Activated CD4-positive, alpha-beta T cell treated with anti-CD3 and anti-CD28 coated beads, Interleukin-10, Interleukin-2, amounts not matched to agents 100 ng/mL and 50 ng/mL, durations not matched to agents 16 hours and 8 hours (primary cell): ENCODE measurements around the gene ZNF277.

ENCODE experiments used
- DNase-seq: peaks from one replicate; pipeline ENCODE4 v3.0.0-alpha.2; 2020

Gene ZNF277

DNA sequence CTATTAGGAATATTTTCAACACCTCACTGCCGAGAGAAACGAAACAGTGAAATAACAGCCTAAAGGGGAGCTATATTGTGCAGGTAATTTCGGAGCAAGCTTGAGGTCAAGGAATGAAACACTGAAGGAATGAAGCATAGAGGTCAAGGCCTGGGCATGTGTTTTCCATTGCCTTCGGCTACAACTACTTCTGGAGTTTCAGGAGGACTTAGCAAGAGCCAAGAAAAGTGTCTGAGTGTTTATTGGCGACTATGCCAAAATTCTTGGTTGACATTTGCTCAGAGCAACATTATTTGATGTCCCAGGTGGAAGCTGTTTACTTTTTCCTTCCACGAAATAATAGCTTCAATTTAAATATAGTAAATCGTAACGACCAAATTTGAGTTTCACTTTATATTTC, 154.2 kb downstream of the ZNF277 start:
- no peak for DNase-seq

DNA sequence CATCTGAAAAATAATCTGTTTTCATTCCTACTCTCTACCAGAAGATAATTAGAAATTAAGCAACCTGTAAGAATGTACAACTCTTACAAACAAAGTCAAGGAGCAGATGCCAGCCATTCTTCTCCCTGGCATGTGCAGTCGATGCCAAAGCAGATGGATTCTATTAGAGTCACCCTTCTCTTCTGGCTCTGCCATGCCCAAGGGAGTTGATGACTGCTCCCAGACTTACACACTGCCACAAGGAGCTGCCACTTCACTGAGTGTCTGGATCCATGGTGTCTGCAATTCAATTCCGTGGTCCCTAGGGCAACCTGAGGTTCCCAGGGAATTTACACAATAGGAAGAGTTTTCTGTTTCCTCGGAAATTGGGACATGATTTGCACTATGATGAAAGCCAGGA, 154.7 kb downstream of the ZNF277 start:
- no peak for DNase-seq

DNA sequence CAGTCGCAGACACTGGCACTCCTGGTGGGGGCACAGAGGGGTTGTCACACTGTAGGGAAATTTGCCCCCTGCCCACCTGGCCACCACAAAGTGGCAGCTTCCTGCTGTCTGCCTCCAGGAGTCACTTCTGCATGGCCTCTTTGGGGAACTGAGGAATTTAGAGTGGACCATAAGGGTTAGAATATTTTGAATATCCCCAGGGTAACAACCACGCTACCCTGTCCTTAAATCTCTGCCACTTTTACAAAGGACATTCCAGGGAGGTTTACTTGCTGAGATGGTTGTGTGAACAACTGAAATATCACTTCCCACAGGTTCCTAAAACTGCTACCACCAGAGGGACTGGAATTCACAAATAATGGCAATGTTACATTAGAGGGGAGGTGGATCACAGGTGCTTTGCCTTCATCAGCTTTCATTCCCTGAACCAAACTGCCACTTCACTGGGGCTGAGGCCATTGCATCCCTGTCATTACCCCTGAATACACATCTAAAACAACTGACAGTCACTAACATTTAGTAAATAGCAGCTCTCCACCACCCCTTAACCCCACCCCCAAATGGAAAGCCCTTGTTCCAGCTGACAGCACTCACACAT, 155.7 kb downstream of the ZNF277 start:
- no peak for DNase-seq

DNA sequence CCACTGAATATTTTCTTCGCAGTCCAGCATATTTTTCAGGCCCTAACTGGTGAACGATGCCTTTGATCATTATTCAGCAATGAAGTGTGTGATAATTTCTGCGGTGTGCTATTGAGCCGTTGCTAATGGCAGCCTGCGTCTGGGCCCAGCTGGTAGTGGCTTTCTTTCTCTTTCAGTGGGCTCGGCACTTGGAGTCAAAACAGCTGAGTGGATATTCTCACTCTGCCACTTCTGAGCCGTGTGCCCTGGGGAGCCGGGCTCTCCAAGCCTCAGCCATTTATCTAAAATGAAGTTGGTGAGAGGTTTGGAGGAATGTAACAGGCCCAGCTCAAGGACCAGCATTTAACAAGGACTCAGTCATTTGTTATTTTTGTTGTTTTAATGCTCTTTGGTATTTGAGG, 156.2 kb downstream of the ZNF277 start:
- DNase-seq, result no peak

DNA sequence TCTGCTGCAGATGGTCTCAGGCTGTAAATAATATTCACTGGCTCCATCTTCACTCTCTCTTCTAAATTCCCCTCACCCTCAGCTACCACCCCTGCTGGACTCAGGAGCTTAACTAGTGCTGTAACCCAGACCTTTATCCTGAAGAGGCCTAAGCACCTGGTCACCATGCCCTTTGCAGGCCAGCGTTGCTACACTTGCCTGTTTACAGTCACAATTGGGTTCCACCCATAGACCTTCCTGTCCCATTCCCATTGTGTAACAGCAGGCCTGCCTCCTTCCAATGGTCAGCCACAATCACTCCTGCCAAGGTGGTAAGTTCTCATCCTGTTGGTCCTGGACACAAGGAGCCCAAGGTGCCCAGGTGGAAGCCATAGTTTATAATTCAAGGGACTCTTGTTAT, 157.9 kb downstream of the ZNF277 start:
- DNase-seq, result no peak

DNA sequence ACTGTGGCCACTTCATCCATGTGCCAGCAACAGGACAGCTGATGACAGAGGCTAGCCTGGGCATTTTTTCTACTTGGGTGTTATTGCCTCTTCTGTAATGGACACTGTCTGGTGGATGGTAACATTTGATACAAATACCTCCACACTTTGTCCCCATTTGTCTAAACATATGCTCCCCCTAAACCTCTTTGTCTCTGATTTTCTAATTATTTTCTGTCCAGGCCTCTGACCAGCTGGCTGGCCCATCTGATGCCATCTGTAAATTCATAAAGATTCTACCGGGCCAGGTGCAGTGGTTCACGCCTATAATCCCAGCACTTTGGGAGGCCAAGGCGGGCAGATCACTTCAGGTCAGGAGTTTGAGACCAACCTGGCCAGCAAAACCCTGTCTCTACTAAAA, 159.1 kb downstream of the ZNF277 start:
- DNase-seq, result no peak

DNA sequence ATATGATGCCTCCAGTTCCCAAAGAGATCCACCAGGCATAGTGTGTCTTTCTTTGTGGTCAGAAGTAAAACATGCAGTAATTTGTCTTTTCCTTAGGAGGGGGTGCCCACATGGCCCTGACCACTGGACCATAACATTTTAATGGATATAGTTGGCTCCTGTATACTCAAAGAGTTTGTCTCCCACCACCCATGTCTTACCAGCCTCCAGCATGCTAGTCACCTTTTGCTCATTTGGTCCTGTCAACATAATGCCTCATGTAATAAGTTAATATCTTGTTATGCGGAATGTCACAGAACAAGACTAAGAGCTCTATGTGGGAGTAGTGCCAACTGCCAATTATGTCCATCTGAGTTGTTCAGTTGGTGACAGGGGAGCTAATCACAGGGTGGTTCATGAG, 160.4 kb downstream of the ZNF277 start:
- no peak for DNase-seq

DNA sequence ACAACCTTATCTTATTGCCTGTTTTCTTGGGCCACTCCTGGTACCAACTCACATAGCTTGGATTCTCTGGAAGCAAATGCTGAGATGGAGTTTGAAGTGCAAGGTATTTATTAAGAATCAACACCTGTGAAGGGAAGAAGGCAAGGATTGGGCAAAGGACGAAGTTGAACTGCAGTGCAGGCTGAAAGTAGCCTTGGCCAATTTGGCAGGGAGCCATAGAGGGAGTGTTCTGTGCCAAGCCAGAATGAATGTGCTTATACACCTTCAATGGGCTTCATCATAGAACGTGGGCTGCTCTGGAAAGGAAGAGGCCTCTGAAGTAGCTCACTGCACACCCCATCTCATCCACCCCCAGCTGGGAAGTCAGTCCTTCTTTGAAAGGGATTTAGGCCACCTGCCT, 163.9 kb downstream of the ZNF277 start:
- DNase-seq, result no peak

DNA sequence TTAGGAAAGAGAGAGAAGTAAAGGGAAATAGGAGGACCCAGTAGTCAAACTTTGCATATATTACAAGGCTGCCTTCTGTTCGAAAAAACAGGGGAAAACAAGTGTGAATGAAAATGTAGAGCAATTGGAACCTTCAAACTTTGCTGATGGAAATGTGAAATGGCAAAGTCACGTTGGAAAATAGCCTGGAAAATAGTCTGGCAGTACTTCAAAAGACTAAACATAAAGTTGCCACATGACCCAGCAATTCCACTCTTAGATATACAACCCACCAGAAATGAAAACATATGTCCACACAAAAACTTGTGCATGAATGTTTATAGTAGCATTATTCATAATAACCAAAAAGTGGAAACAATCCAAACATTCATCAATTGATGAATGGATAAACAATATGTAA, 165.2 kb downstream of the ZNF277 start:
- DNase-seq, result no peak

DNA sequence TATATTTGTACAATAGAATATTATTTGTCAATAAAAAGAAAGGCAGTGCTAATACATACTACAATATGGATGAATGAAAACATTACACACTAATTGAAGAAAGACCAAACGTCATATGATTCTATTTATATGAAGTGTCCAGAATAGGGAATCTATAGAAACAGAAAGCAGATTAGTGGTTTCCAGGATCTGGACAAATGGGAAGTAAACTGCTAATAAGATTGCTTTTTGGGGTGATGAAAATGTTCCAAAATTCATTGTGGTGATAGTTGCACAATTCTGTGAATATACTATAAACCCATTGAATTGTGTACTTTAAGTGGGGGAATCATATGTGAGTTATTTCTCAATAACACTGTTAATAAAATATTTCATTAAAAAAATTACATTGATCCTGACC, 165.6 kb downstream of the ZNF277 start:
- no peak for DNase-seq

DNA sequence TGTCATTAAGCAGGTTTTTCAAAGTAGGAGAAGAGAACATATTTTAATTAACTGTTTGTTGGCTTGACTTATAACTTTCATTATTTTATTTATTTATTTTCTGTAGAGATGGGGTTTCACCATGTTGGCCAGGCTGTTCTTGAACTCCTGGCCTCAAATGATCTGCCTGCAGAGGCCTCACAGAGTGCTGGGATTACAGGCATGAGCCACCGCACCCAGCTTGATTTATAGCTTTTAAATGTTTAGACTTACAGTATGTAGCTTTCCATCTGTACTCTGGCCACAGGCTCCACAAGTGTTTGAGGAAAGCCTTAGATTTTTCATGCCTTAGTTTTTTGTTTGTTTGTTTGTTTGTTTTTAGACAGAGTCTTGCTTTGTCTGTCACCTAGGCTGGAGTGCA, 171.1 kb downstream of the ZNF277 start:
- DNase-seq, result no peak

DNA sequence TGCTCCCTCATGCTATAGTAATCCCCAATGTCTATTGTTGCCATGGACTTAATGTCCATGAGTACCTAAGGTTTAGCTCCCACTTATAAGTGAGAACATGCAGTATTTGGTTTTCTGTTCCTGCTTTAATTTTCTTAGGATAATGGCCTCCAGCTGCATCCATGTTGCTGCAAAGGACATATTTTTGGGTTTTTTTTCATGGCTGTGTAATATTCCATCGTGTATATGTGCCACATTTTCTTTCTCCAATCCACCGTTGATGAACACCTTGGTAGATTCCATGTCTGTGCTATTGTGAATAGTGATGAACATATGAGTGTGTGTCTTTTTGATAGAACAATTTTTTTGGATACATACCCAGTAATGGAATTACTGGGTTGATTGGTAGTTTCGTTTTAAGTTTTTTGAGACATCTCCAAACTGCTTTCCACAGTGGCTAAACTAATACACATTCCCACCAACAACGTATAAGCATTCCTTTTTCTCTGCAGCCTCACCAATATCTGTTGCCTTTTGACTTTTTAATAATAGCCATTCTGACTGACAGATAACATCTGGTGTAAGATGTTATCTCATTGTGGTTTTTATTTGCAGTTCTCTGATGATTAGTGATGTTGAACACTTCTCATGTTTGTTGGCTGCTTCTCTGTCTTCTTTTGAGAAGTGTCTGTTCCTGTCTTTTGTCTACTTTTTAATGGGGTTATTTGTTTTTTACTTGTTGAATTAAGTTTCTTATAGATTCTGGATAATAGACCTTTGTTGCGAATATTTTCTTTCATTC, 175.0 kb downstream of the ZNF277 start:
- DNase-seq, result no peak

DNA sequence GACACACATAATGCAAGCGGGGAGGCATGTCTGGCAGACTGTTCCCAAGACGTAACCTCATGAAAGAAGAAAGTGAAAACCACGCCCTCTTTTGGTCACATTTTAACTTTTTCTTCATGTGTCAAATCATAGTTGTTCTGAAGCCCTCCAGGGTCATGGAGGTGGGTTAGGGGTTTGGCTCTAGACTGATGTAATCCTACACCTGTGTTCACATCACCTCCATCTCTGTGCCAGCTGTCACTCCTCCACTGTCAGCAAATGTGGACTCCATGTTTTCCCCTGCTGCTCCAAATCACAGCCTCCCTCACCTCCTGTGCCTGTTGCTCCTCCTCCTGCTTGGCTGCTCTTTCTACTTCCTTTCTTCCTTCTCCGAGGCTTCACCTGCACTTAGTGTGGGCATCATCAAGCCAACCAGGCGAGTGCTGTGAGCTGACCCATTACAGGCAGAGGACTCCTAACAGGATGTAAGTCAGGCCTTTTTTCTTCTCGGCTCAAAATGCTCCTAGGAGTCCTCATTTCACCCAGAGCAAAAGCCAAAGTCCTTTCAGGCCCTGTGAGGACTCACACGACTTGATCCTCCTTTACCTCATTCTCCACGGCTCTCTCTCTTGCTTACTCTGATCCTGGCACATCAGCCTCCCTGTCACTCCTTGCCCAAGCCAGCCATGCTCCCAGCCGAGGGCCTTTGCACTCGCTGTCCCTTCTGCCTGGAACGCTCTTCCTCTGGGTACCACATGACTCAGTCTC, 177.3 kb downstream of the ZNF277 start:
- DNase-seq, result peak; percentile 5

DNA sequence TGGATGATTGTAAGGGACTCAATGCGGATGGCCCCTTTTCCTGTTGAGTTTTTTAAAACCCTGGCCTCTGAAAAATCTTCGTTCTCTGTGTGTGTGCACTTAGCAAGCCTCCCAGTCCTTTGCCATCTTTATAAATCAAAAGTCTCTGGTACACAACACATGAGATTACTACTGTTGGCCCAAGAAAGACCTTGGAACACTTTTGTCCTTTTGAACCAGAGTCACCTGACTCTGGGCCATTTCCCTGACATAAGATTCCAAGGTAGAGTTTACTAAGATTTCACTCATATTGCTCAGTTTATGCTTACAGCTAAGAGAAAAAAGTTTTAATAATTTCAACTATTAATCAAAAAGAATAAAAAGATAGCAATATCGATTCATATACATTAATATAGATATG, 179.0 kb downstream of the ZNF277 start:
- no peak for DNase-seq

DNA sequence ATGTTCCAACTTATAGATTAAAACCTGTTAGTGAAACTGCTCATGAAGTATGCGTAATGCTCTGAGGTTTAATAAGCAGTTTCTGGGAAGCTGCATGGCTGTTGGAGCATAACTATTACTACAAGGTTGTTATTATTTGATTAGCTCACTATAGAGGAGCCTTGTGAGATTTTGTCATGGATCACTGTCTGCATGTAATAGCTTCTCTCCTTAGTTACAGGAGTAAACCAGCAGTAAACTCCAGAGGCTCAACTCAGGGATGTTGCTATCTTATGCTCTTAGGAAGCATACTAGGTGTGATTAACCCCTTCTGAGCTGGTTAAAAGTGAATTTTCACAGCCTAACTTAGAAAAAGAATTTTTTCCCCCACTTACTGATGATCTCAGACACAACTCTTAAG, 180.1 kb downstream of the ZNF277 start:
- DNase-seq, result no peak

DNA sequence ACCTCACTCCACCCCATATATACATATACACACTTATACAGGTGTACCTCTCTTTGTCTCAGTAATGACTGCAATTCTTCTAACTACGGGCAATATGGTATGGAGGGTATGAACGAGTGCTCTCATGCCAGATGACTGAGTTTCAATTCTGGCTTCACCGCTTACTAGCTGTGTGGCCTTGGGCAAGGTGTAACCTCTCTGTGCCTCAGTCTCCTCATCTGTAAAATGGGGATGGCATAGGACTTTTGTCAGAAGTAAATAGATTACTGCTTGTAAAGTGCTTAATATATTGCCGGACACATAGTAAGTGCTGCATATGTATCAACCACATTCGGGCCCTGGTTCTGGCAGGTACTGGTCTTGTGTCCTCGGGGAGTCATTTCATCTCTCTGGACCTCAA, 183.7 kb downstream of the ZNF277 start:
- no peak for DNase-seq

DNA sequence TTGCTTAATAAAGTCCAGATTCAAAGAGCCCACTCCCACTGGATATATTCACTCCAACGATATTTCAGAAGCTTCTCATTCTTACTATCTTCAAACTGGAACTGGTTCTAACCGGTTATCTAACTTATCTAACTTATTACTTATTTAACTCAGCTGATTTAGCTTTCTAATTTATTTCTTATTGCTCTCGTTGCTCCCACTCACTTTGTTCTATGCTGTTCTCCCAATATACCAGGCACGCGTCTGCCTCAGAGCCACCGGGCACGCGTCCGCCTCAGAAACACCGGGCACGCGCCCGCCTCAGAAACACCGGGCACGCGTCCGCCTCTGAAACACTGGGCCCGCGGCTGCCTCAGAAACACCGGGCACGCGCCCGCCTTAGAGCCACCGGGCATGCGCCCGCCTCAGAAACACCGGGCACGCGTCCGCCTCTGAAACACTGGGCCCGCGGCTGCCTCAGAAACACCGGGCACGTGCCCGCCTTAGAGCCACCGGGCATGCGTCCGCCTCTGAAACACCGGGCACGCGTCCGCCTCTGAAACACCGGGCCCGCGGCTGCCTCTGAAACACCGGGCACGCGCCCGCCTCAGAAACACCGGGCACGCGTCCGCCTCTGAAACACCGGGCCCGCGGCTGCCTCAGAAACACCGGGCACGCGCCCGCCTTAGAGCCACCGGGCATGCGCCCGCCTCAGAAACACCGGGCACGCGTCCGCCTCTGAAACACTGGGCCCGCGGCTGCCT, 184.8 kb downstream of the ZNF277 start:
- peak; percentile 44 for DNase-seq

DNA sequence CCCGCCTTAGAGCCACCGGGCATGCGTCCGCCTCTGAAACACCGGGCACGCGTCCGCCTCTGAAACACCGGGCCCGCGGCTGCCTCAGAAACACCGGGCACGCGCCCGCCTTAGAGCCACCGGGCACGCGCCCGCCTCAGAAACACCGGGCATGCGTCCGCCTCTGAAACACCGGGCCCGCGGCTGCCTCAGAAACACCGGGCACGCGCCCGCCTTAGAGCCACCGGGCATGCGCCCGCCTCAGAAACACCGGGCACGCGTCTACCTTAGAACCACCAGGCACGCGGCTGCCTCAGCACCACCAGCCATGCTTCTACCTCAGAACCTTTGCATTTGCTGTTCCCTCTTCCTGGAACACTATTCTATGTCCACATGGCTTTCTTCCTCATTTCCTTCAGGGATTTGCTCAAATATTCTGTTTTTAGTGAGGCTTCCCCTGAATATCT, 185.4 kb downstream of the ZNF277 start:
- peak; percentile 67 for DNase-seq
